ENCODE data around the gene MPZL3.

Gene MPZL3

GRCh38 chr11:118211006-118211405, 41.2 kb downstream of the MPZL3 start:
- H3K14ac ChIP-seq (ENCODE audit: low read length in 2 of 2): no peak overlapping the region
- no peak overlapping the region for H3K4ac ChIP-seq (ENCODE audit: low read depth in 1 of 2, low read length in 2 of 2)
- no peak overlapping the region for H2BK15ac ChIP-seq (ENCODE audit: low read depth, poor library complexity, severe bottlenecking)
- no peak overlapping the region for H3K27ac ChIP-seq (ENCODE audit: low read length, poor library complexity, severe bottlenecking)
- H3K79me1 ChIP-seq (replicated peaks; ENCODE audit: low read length, poor library complexity, severe bottlenecking): no peaks in the 10 kb centered on the region
- H4K8ac ChIP-seq (ENCODE audit: low read length): no peak overlapping the region
- H3K9ac ChIP-seq (ENCODE audit: low read length): no peak overlapping the region
- no peaks in the 10 kb centered on the region for H3K36me3 ChIP-seq (ENCODE audit: control insufficient read depth in 1 of 2, insufficient read depth in 2 of 2, low read depth in 1 of 2, low read length in 2 of 2)
- DNase-seq: no peak
- no peak overlapping the region for H3K18ac ChIP-seq (ENCODE audit: low read depth in 1 of 2, low read length in 2 of 2)
- H2BK5ac ChIP-seq (ENCODE audit: low read depth, low read length, poor library complexity, severe bottlenecking): no peak overlapping the region
- no peak overlapping the region for H2AK5ac ChIP-seq (ENCODE audit: low read length, severe bottlenecking)
- H3K27me3 ChIP-seq (ENCODE audit: control insufficient read depth in 1 of 2, insufficient read depth in 1 of 2, low read length in 2 of 2): peaks cover 68 to 87% of the 10 kb centered on the region in 2 experiments
- H3K4me1 ChIP-seq (ENCODE audit: control insufficient read depth, insufficient read depth, low read depth, low read length): no peaks in the 10 kb centered on the region
- no peak overlapping the region for H2BK120ac ChIP-seq (ENCODE audit: low read depth, low read length)
- H4K91ac ChIP-seq (ENCODE audit: low read length): no peak overlapping the region
- no peak overlapping the region for H3K4me2 ChIP-seq (ENCODE audit: low read length, poor library complexity, severe bottlenecking)
- no peaks in the 10 kb centered on the region for H3K9me3 ChIP-seq (ENCODE audit: control insufficient read depth, low read length)
- no peak overlapping the region for H2BK12ac ChIP-seq (ENCODE audit: low read length in 2 of 2)
- 86% methylated on average over 2 of the region's 6 CpGs for WGBS
- no peak overlapping the region for H2AFZ ChIP-seq (ENCODE audit: low read depth, low read length)
- no peak overlapping the region for H3K23ac ChIP-seq (ENCODE audit: low read length in 2 of 2)
- no peak overlapping the region for H3K4me3 ChIP-seq (ENCODE audit: insufficient read depth in 1 of 2, low read depth in 1 of 2, low read length in 2 of 2)

- H2BK120ac ChIP-seq (ENCODE audit: low read depth, low read length): no peak overlapping the region
- H2BK15ac ChIP-seq (ENCODE audit: low read depth, poor library complexity, severe bottlenecking): no peak overlapping the region
- H2AFZ ChIP-seq (ENCODE audit: low read depth, low read length): no peak overlapping the region
- H3K23ac ChIP-seq (ENCODE audit: low read length in 2 of 2): no peak overlapping the region
- H3K9me3 ChIP-seq (ENCODE audit: control insufficient read depth, low read length): no peaks in the 10 kb centered on the region
- no peak overlapping the region for H3K4me2 ChIP-seq (ENCODE audit: low read length, poor library complexity, severe bottlenecking)
- no peaks in the 10 kb centered on the region for H3K36me3 ChIP-seq (ENCODE audit: control insufficient read depth in 1 of 2, insufficient read depth in 2 of 2, low read depth in 1 of 2, low read length in 2 of 2)
- no peak overlapping the region for H4K91ac ChIP-seq (ENCODE audit: low read length)
- no peak overlapping the region for H2BK5ac ChIP-seq (ENCODE audit: low read depth, low read length, poor library complexity, severe bottlenecking)
- H3K18ac ChIP-seq (ENCODE audit: low read depth in 1 of 2, low read length in 2 of 2): no peak overlapping the region
- no peak overlapping the region for H3K9ac ChIP-seq (ENCODE audit: low read length)
- H2BK12ac ChIP-seq (ENCODE audit: low read length in 2 of 2): no peak overlapping the region
- WGBS: 86% methylated on average over 7 of the region's 7 CpGs
- no peaks in the 10 kb centered on the region for H3K4me1 ChIP-seq (ENCODE audit: control insufficient read depth, insufficient read depth, low read depth, low read length)
- H4K8ac ChIP-seq (ENCODE audit: low read length): no peak overlapping the region
- H3K4me3 ChIP-seq (ENCODE audit: insufficient read depth in 1 of 2, low read depth in 1 of 2, low read length in 2 of 2): no peak overlapping the region
- no peak for DNase-seq
- H3K14ac ChIP-seq (ENCODE audit: low read length in 2 of 2): no peak overlapping the region
- H2AK5ac ChIP-seq (ENCODE audit: low read length, severe bottlenecking): no peak overlapping the region
- H3K27me3 ChIP-seq (ENCODE audit: control insufficient read depth in 1 of 2, insufficient read depth in 1 of 2, low read length in 2 of 2): peaks cover 75 to 88% of the 10 kb centered on the region in 2 experiments
- no peak overlapping the region for H3K4ac ChIP-seq (ENCODE audit: low read depth in 1 of 2, low read length in 2 of 2)
- no peaks in the 10 kb centered on the region for H3K79me1 ChIP-seq (replicated peaks; ENCODE audit: low read length, poor library complexity, severe bottlenecking)
- no peak overlapping the region for H3K27ac ChIP-seq (ENCODE audit: low read length, poor library complexity, severe bottlenecking)
These were observed 41.8 kb downstream of the MPZL3 start for GRCh38 chr11:118210323-118210722.

GRCh38 chr11:118209033-118209432, 43.1 kb downstream of the MPZL3 start:
- Histone ChIP-seq H3K27ac (ENCODE audit: low read length, poor library complexity, severe bottlenecking) (no peak overlapping the region), H3K4ac (ENCODE audit: low read depth in 1 of 2, low read length in 2 of 2) (no peak overlapping the region), H4K91ac (ENCODE audit: low read length) (no peak overlapping the region), H2AK5ac (ENCODE audit: low read length, severe bottlenecking) (no peak overlapping the region), H3K9ac (ENCODE audit: low read length) (no peak overlapping the region), H3K36me3 (ENCODE audit: control insufficient read depth in 1 of 2, insufficient read depth in 2 of 2, low read depth in 1 of 2, low read length in 2 of 2) (no peaks in the 10 kb centered on the region), H4K8ac (ENCODE audit: low read length) (no peak overlapping the region), H3K4me1 (ENCODE audit: control insufficient read depth, insufficient read depth, low read depth, low read length) (no peaks in the 10 kb centered on the region), H2BK5ac (ENCODE audit: low read depth, low read length, poor library complexity, severe bottlenecking) (no peak overlapping the region), H3K23ac (ENCODE audit: low read length in 2 of 2) (no peak overlapping the region), H3K18ac (ENCODE audit: low read depth in 1 of 2, low read length in 2 of 2) (no peak overlapping the region), H3K4me3 (ENCODE audit: insufficient read depth in 1 of 2, low read depth in 1 of 2, low read length in 2 of 2) (no peak overlapping the region), H3K4me2 (ENCODE audit: low read length, poor library complexity, severe bottlenecking) (no peak overlapping the region), H2BK15ac (ENCODE audit: low read depth, poor library complexity, severe bottlenecking) (no peak overlapping the region), H3K14ac (ENCODE audit: low read length in 2 of 2) (no peak overlapping the region), H3K9me3 (ENCODE audit: control insufficient read depth, low read length) (no peaks in the 10 kb centered on the region), H3K79me1 (replicated peaks; ENCODE audit: low read length, poor library complexity, severe bottlenecking) (no peaks in the 10 kb centered on the region), H2BK12ac (ENCODE audit: low read length in 2 of 2) (no peak overlapping the region), H2AFZ (ENCODE audit: low read depth, low read length) (no peak overlapping the region), H3K27me3 (ENCODE audit: control insufficient read depth in 1 of 2, insufficient read depth in 1 of 2, low read length in 2 of 2) (peaks cover 75 to 86% of the 10 kb centered on the region in 2 experiments), H2BK120ac (ENCODE audit: low read depth, low read length) (no peak overlapping the region)
- 78% methylated on average over 2 of the region's 3 CpGs for WGBS
- no peak for DNase-seq

- Histone ChIP-seq H3K4me2 (ENCODE audit: low read length, poor library complexity, severe bottlenecking) (no peak overlapping the region), H3K18ac (ENCODE audit: low read depth in 1 of 2, low read length in 2 of 2) (no peak overlapping the region), H3K4me1 (ENCODE audit: control insufficient read depth, insufficient read depth, low read depth, low read length) (no peaks in the 10 kb centered on the region), H3K4me3 (ENCODE audit: insufficient read depth in 1 of 2, low read depth in 1 of 2, low read length in 2 of 2) (no peak overlapping the region), H3K36me3 (ENCODE audit: control insufficient read depth in 1 of 2, insufficient read depth in 2 of 2, low read depth in 1 of 2, low read length in 2 of 2) (no peaks in the 10 kb centered on the region), H2AFZ (ENCODE audit: low read depth, low read length) (no peak overlapping the region), H3K14ac (ENCODE audit: low read length in 2 of 2) (no peak overlapping the region), H3K23ac (ENCODE audit: low read length in 2 of 2) (no peak overlapping the region), H3K9me3 (ENCODE audit: control insufficient read depth, low read length) (no peaks in the 10 kb centered on the region), H3K79me1 (replicated peaks; ENCODE audit: low read length, poor library complexity, severe bottlenecking) (no peaks in the 10 kb centered on the region), H2BK12ac (ENCODE audit: low read length in 2 of 2) (no peak overlapping the region), H4K8ac (ENCODE audit: low read length) (no peak overlapping the region), H2BK15ac (ENCODE audit: low read depth, poor library complexity, severe bottlenecking) (no peak overlapping the region), H2BK5ac (ENCODE audit: low read depth, low read length, poor library complexity, severe bottlenecking) (no peak overlapping the region), H4K91ac (ENCODE audit: low read length) (no peak overlapping the region), H3K27ac (ENCODE audit: low read length, poor library complexity, severe bottlenecking) (no peak overlapping the region), H3K4ac (ENCODE audit: low read depth in 1 of 2, low read length in 2 of 2) (no peak overlapping the region), H2BK120ac (ENCODE audit: low read depth, low read length) (no peak overlapping the region), H3K9ac (ENCODE audit: low read length) (no peak overlapping the region), H2AK5ac (ENCODE audit: low read length, severe bottlenecking) (no peak overlapping the region), H3K27me3 (ENCODE audit: control insufficient read depth in 1 of 2, insufficient read depth in 1 of 2, low read length in 2 of 2) (peaks cover 72 to 84% of the 10 kb centered on the region in 2 experiments)
- DNase-seq: no peak
- 83% methylated on average over 1 of the region's 2 CpGs for WGBS
These were observed 45.1 kb downstream of the MPZL3 start for GRCh38 chr11:118207079-118207478.

Measured in mesenchymal stem cell (in vitro differentiated cells and primary cell).